ENCODE measurements around the gene CTNNA2. TPM values are rescaled to one million over a fixed set of nuclear protein-coding genes. Genes with fewer than 3 reads are reported as not detected.

CTNNA2 gene
- total RNA-seq, 4 donors from 2014 or later: 0.40 to 1.7 (median 1.5) TPM; not detected in 1

GRCh38 chr2:80548469-80548868 lies 1035.6 kb downstream of the CTNNA2 start:
- H3K9me3 ChIP-seq: no peaks in the 10 kb centered on the region
- H3K36me3 ChIP-seq: no peaks in the 10 kb centered on the region
- DNase-seq: no peak
- intact Hi-C loops (cut with DNase I; ENCODE audit: low total_unique reads) (no loop called here), in situ Hi-C loops (cut with MboI; ENCODE audit: low pct_ligation_motif_present in 1 of 4, low pct_unique_long_range_greater_than_20kb in 1 of 4, low sequenced_read_pairs in 3 of 4) (no loop called here)
- TF ChIP-seq, protein P1, sequence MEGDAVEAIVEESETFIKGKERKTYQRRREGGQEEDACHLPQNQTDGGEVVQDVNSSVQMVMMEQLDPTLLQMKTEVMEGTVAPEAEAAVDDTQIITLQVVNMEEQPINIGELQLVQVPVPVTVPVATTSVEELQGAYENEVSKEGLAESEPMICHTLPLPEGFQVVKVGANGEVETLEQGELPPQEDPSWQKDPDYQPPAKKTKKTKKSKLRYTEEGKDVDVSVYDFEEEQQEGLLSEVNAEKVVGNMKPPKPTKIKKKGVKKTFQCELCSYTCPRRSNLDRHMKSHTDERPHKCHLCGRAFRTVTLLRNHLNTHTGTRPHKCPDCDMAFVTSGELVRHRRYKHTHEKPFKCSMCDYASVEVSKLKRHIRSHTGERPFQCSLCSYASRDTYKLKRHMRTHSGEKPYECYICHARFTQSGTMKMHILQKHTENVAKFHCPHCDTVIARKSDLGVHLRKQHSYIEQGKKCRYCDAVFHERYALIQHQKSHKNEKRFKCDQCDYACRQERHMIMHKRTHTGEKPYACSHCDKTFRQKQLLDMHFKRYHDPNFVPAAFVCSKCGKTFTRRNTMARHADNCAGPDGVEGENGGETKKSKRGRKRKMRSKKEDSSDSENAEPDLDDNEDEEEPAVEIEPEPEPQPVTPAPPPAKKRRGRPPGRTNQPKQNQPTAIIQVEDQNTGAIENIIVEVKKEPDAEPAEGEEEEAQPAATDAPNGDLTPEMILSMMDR (IDR thresholded peaks at IDR 0.05): no peak
- TF ChIP-seq POLR2A (IDR thresholded peaks at IDR 0.05): no peak
- no peak for TF ChIP-seq POLR2AphosphoS5 (IDR thresholded peaks at IDR 0.05)
- no peak for TF ChIP-seq EP300 (IDR thresholded peaks at IDR 0.05; ENCODE audit: low read depth)
- H3K4me3 ChIP-seq: no peak overlapping the region
- no peaks in the 10 kb centered on the region for H3K4me1 ChIP-seq
- WGBS, 2 donors (ENCODE audit: low coverage in 1 of 2): 80 to 85% methylated on average over 2 to 5 of the region's 5 CpGs
- H3K27ac ChIP-seq: no peak overlapping the region
- H3K27me3 ChIP-seq: no peaks in the 10 kb centered on the region

DNA sequence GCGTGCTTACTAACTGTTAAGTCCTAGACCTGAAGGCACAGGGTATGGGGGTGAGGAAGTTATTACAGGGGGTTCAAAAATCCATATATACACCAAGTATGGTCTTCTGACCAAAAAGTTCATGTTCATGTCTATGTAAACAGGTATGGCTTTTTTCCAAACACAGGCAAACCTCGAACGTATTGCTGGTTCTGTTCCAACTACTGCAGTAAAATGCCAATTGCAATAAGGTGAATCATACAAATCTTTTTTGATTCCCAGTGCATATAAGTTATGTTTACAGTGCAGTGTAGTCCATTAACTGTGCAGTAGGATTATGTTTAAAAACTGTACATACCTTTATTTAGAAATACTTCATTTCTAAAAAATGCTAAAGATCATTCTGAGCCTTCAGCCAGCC lies 1037.0 kb downstream of the CTNNA2 start:
- no peaks in the 10 kb centered on the region for H3K9me3 ChIP-seq
- DNase-seq: no peak
- no peak for TF ChIP-seq POLR2A (IDR thresholded peaks at IDR 0.05)
- TF ChIP-seq POLR2AphosphoS5 (IDR thresholded peaks at IDR 0.05): no peak
- TF ChIP-seq EP300 (IDR thresholded peaks at IDR 0.05; ENCODE audit: low read depth): no peak
- TF ChIP-seq, protein P1 (IDR thresholded peaks at IDR 0.05): no peak
- no peak overlapping the region for H3K4me3 ChIP-seq
- H3K27me3 ChIP-seq: no peaks in the 10 kb centered on the region
- no peaks in the 10 kb centered on the region for H3K4me1 ChIP-seq
- WGBS, 2 donors (ENCODE audit: low coverage in 1 of 2): 57 to 61% methylated on average over 3 of the region's 3 CpGs
- intact Hi-C loops (cut with DNase I; ENCODE audit: low total_unique reads): no loop called here
- no peak overlapping the region for H3K27ac ChIP-seq
- no peaks in the 10 kb centered on the region for H3K36me3 ChIP-seq
- in situ Hi-C loops (cut with MboI; ENCODE audit: low pct_ligation_motif_present in 1 of 4, low pct_unique_long_range_greater_than_20kb in 1 of 4, low sequenced_read_pairs in 3 of 4): no loop called here

DNA sequence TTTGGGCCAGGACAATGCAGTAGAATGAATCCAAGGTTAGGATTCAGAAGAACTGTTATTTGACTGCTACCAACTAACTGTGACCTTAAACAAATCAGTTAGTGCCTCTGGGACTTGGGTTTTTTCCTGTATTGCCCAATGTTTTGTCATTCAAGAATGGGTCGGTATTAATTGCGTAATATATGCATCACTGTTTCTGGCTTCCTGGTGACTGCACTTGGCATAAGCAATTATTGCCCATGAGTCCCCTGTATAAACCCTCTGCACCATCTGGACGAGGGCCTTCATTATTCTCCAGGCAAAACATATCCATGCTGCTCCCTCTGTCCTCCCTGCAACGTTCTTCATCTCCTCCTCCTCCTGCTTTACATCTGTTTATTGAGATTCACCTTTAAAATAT lies 1047.5 kb downstream of the CTNNA2 start:
- intact Hi-C loops (cut with DNase I; ENCODE audit: low total_unique reads) (no loop called here), in situ Hi-C loops (cut with MboI; ENCODE audit: low pct_ligation_motif_present in 1 of 4, low pct_unique_long_range_greater_than_20kb in 1 of 4, low sequenced_read_pairs in 3 of 4) (no loop called here)
- Histone ChIP-seq H3K9me3 (no peaks in the 10 kb centered on the region), H3K4me3 (no peak overlapping the region), H3K27me3 (no peaks in the 10 kb centered on the region), H3K4me1 (no peaks in the 10 kb centered on the region), H3K27ac (no peak overlapping the region), H3K36me3 (no peaks in the 10 kb centered on the region)
- no peak for DNase-seq
- 51 to 54% methylated on average over 4 of the region's 4 CpGs for WGBS, 2 donors (ENCODE audit: low coverage in 1 of 2)
- TF ChIP-seq POLR2A (IDR thresholded peaks at IDR 0.05): no peak
- no peak for TF ChIP-seq EP300 (IDR thresholded peaks at IDR 0.05; ENCODE audit: low read depth)
- TF ChIP-seq, protein P1 (IDR thresholded peaks at IDR 0.05): no peak
- TF ChIP-seq POLR2AphosphoS5 (IDR thresholded peaks at IDR 0.05): no peak

DNA sequence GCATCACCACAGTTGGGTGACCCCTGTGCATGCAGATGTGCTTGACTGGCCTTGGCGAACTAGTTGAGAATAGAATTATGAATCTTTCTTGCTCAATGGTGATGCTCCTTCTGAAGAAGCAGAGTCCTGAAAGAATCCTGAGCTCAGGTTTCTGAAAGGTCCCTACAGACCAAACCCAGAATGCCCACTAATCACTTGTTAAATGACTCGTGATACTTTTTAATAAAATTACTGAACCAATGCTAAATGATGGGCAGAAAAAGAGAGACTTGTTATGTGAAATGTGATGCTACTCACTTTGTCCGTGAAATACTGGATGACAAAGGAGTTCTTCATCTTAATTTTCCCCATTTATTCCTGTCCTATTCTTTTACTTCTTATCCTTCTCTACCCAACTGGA lies 1055.2 kb downstream of the CTNNA2 start:
- in situ Hi-C loops (cut with MboI; ENCODE audit: low pct_ligation_motif_present in 1 of 4, low pct_unique_long_range_greater_than_20kb in 1 of 4, low sequenced_read_pairs in 3 of 4): no loop called here
- WGBS, 2 donors (ENCODE audit: low coverage in 1 of 2): 83 to 89% methylated on average over 2 to 3 of the region's 3 CpGs
- Histone ChIP-seq H3K4me3 (no peak overlapping the region), H3K4me1 (no peaks in the 10 kb centered on the region), H3K36me3 (no peaks in the 10 kb centered on the region), H3K27me3 (no peaks in the 10 kb centered on the region), H3K9me3 (no peaks in the 10 kb centered on the region), H3K27ac (no peak overlapping the region)
- no peak for TF ChIP-seq POLR2A (IDR thresholded peaks at IDR 0.05)
- TF ChIP-seq POLR2AphosphoS5 (IDR thresholded peaks at IDR 0.05): no peak
- TF ChIP-seq EP300 (IDR thresholded peaks at IDR 0.05; ENCODE audit: low read depth): no peak
- TF ChIP-seq, protein P1 (IDR thresholded peaks at IDR 0.05): no peak
- no peak for DNase-seq
- intact Hi-C loops (cut with DNase I; ENCODE audit: low total_unique reads): no loop called here

All from transverse colon (tissue), 4 donors.